ENCODE results near the gene SPRYD3. TPM values are rescaled to one million over a fixed set of nuclear protein-coding genes. Genes with fewer than 3 reads are reported as not detected.

SPRYD3 gene
- total RNA-seq, 2 experiments from 2014 or later: 20.1 to 20.2 TPM

DNA sequence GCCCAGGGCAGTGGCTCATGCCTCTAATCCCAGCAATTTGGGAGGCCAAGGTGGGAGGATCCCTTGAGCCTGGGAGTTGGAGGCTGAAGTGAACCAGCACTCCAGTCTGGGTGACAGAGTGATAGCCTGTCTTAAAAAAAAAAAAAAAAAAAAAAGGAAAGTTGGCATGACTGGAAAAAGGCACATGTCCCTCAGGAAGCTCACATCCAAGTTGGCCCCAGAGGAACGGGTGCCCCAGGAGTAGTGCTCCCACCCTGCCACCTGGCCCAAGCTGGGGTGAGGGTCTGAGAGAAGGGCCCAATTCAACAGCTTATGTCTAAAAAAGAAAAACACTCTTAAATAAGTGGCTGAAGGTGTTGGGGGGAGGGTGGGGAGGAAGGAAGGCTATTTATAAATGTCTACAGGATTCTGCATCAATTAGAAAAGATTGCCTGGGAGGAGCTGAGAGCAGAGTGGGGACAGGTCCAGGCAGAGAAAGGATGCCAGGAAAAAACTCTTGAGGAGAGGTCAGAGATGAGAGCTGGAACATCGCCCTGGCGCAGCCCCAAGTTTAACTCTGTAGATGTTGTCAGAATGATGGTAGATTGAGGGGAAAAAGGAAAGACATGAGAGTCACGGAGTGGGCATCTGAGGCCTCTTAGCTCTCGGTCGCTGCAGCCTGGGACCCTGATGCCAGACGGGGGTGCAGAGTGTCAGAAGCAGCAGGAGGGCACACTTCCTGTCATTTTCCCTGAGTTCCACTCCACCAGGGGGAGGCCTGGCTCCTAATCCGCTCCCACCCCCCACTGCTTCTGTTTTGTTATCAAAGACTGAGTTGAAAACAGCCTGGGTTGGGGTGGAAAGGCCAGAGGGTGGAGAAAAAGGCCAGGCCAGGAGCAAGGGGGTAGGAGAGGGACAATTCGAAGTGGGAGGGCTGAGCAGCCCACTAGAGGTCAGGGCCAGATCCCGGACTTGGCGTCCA, 7.3 kb downstream of the SPRYD3 start:
- no peaks in the 10 kb centered on the region for H3K27me3 Mint-ChIP-seq (ENCODE audit: low read depth)

DNA sequence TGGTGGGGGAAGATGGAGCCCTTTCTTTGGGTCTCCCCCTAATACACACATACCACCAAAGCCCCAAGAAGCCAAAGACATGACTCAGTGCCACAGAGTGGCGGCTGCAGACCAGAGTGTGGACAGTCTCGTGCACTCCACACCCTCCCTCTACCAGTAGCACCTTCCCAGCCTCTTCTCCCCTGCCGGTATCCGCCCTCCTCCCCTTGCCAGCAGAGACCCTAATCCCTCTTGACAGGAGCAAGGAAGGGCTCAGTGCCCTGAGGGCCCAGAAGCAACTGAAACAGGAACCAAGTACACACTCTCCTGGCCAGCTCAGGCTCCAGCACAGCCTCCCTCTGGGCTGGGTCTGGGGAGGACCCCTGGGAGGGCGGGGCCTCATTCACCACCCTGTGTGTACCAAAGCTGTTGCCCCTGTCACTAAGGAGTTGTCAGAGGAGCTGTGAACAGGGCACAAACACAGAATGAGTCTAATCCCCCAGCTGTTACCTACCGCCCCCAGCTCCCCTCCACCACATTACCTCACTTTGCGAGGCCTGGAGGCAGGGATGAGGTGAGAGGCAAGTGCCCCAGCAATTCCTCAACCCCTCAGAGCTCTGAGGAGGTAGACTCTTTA, 8.2 kb downstream of the SPRYD3 start:
- Mint-ChIP-seq H3K4me3 (no peak overlapping the region), H3K9me3 (no peaks in the 10 kb centered on the region), H3K27me3 (ENCODE audit: low read depth) (no peaks in the 10 kb centered on the region), H3K27ac (no peak overlapping the region), H3K4me1 (ENCODE audit: low read depth) (peaks cover 20% of the 10 kb centered on the region), H3K36me3 (ENCODE audit: low read depth) (peaks cover 20% of the 10 kb centered on the region)
- CTCF ChIA-PET: interaction anchor here (1.1 to 19.4 kb wide), 2 partner anchors 15 to 30 kb away, joined by 3 to 360 read pairs; partner anchors contain the start of genes IGFBP6 and SOAT2
- intact Hi-C loops (cut with micrococcal nuclease): no loop called here
- DNase-seq: no peak

More for the DNA sequence above, 7.3 kb downstream of the SPRYD3 start:
- CTCF ChIA-PET: interaction anchor here (19.4 kb wide), 1 partner anchor 30 kb away, joined by 360 read pairs; the partner anchor contains the start of genes IGFBP6 and SOAT2
- Mint-ChIP-seq H3K4me1 (ENCODE audit: low read depth) (peaks cover 16% of the 10 kb centered on the region), H3K36me3 (ENCODE audit: low read depth) (peaks cover 19% of the 10 kb centered on the region), H3K9me3 (no peaks in the 10 kb centered on the region), H3K4me3 (no peak overlapping the region), H3K27ac (peak overlapping the region; percentile 62)
- intact Hi-C loops (cut with micrococcal nuclease): no loop called here
- DNase-seq: no peak

DNA sequence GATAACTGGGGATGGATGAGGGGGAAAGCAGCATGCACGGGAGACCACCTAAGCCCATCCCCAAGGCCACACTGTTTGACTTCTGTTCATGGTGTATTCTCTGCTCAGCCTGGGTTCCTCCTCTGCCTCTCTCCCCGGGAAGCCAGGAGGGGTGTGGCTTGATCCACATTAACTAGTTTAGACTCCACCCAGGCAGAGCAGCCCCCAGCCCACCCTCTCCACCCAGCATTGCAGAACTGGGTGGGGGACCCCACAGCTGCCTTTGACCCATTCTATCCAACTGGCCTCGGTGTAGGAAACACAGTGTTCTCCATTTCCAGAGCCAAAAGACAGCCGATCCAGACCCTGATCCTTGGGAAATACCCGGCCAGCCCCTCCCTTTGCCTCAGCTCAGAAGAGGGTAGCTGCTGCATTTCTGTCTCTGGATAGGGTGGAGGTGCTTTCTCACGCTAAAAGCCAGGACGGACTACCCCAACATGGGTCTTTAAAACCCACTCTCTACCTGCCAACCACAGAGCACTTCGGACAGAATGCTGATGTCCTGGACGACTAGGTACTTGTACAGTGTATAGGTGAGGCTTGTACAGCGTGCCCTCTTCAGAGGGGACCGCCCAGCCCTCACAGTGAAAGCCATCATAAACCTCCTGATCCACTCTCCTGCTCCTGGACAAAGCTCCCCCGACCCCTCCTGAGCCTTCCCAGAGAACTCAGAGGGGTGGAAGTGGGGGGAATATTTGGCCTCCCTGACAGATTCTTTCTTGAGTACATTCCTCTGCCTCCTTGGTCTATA, 9.4 kb downstream of the SPRYD3 start:
- DNase-seq: no peak
- peaks cover 22% of the 10 kb centered on the region for H3K36me3 Mint-ChIP-seq (ENCODE audit: low read depth)
- H3K27me3 Mint-ChIP-seq (ENCODE audit: low read depth): no peaks in the 10 kb centered on the region
- peak overlapping the region; percentile 30 for H3K27ac Mint-ChIP-seq
- intact Hi-C loops (cut with micrococcal nuclease): loop anchor here (5.0 kb wide), 1 partner anchor 127 kb away; no protein-coding TSS in a partner anchor
- no peak overlapping the region for H3K4me3 Mint-ChIP-seq
- CTCF ChIA-PET: interaction anchor here (1.1 to 19.4 kb wide), 2 partner anchors 14 to 32 kb away, joined by 3 to 360 read pairs; partner anchors contain the start of genes IGFBP6 and SOAT2
- no peaks in the 10 kb centered on the region for H3K9me3 Mint-ChIP-seq
- peaks cover 17% of the 10 kb centered on the region for H3K4me1 Mint-ChIP-seq (ENCODE audit: low read depth)

DNA sequence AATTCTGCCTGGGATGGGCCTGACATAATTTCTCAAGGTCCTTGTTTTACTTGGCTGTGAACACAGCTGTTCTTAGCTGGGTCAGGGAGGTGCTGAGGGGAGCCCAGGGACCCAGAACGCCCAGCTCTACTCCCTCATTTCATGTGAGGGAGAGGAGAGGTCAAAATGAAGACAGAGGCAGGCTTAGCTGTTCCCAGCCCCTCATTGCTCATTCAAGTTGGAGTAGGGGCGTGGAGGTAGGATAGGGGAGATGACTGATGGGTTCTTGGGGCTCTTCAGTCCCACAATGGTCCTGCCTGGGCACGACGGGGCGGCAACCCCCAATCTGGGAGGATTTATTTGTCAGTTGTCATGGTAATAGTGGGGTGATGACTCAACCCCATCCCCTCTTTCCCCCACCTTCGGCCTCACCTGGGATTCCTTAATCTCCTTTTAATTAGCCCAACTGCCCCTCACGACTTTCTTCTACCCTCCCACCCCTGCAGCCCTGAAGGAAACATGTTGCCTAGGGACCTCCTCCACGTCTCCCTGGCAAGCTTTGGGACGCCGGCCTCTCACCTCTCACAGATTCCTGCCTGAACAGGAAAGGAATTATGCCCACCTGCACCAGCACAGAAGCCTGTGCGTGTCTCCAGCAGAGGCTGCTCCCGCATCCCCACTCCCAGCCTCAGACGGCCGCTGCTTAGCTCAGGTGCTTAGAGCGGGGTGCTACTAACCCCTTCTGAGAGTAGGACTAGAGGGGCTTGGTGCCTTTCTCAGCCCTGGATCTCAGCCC, 10.2 kb downstream of the SPRYD3 start:
- Mint-ChIP-seq H3K4me1 (ENCODE audit: low read depth) (peaks cover 14% of the 10 kb centered on the region), H3K4me3 (no peak overlapping the region), H3K27me3 (ENCODE audit: low read depth) (no peaks in the 10 kb centered on the region), H3K27ac (no peak overlapping the region), H3K36me3 (ENCODE audit: low read depth) (peaks cover 15% of the 10 kb centered on the region), H3K9me3 (no peaks in the 10 kb centered on the region)
- CTCF ChIA-PET: interaction anchor here (0.6 to 19.4 kb wide), 3 partner anchors 32 to 144 kb away, joined by 3 to 360 read pairs (median 6); partner anchors contain the start of genes IGFBP6 and SOAT2
- intact Hi-C loops (cut with micrococcal nuclease): loop anchor here (5.0 kb wide), 1 partner anchor 128 kb away; no protein-coding TSS in a partner anchor
- no peak for DNase-seq

DNA sequence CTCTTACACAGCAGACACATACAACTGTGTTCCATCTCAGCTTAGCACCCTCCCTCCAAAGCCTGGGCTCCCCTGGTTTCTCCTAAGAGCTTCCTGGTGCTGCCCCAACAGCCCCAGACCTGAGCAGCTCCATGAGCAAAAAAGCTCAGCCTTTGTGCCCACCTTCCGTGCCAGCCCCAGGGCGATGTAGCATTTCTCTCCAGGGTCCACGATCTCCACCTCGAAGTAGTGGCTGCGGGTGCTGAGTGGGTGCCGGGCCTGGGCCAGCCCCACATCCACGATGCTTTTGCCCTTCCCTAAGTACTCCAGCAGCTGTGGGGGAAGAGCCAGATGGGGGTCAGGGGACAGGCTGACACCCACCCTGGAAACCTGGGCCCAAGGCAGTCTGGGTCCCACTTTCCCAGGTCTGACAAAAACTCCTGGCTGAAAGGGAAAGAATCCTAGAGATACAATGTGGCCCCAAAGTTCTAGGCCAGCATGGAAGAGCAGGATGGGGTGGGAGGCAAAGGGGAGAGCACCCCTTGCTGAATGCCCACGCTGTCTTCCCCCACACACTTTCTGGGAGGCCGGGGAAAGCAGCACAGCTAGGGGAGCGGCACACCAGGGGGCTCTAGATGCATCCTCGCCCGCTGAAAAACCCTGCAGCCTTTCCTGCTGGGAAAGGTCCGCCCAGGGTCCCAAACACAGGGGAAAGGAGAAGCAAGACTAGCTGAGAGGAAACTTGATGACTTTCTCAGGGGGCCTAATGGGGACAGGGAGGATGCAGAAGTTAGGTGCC, 11.0 kb downstream of the SPRYD3 start:
- no peak overlapping the region for H3K27ac Mint-ChIP-seq
- H3K4me3 Mint-ChIP-seq: no peak overlapping the region
- intact Hi-C loops (cut with micrococcal nuclease): loop anchor here (5.0 kb wide), 1 partner anchor 129 kb away; no protein-coding TSS in a partner anchor
- H3K27me3 Mint-ChIP-seq (ENCODE audit: low read depth): no peaks in the 10 kb centered on the region
- no peaks in the 10 kb centered on the region for H3K9me3 Mint-ChIP-seq
- H3K36me3 Mint-ChIP-seq (ENCODE audit: low read depth): peaks cover 12% of the 10 kb centered on the region
- CTCF ChIA-PET: interaction anchor here (0.6 to 19.4 kb wide), 6 partner anchors 10 to 145 kb away, joined by 4 to 360 read pairs (median 21); partner anchors contain the start of genes IGFBP6, SOAT2 and SPRYD3
- peaks cover 12% of the 10 kb centered on the region for H3K4me1 Mint-ChIP-seq (ENCODE audit: low read depth)
- DNase-seq: no peak

DNA sequence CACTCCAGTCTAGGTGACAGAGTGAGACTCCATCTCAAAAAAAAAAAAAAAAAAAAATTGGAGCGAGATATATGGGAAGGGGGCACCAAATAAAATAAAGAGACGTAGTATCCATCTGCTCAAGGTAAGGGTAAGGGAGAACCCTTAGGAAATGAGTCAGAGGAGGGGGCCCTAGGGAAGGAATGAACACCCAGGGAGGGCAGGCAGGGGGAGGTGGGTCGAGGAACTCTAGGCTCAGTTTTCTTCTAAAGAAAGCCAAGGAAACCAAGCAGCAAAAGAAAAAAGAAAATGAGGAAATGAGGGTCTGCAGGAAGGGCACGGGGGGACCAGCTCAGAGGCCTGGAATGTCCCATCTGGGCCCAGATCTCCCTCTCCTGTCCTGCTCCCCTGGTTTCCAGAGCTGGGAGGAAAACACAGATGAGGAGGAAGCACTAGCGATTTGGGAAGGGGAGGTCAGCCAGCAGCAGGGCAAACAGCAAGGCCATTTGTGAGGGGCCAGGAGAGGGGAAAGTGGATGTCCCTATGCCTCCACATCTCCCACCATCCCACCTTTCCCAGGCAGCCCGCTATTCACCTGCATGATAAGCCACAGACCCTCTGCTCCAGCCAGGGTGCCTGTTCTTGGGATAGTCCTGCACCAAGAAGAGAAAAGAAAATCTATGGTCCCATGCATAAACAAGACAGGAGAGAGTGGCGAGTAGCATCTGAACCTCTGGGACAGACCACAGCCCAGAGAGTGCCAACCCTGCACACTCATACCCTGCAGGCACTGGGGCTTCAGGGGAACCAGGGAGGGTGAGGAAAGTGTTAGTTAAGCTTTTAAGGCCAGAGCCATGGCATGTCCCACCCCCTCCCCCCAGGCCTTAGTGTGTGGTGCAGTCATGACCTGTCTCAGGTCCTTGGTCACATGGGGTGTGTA, 11.9 kb downstream of the SPRYD3 start:
- Mint-ChIP-seq H3K27me3 (ENCODE audit: low read depth) (no peaks in the 10 kb centered on the region), H3K9me3 (no peaks in the 10 kb centered on the region)

DNA sequence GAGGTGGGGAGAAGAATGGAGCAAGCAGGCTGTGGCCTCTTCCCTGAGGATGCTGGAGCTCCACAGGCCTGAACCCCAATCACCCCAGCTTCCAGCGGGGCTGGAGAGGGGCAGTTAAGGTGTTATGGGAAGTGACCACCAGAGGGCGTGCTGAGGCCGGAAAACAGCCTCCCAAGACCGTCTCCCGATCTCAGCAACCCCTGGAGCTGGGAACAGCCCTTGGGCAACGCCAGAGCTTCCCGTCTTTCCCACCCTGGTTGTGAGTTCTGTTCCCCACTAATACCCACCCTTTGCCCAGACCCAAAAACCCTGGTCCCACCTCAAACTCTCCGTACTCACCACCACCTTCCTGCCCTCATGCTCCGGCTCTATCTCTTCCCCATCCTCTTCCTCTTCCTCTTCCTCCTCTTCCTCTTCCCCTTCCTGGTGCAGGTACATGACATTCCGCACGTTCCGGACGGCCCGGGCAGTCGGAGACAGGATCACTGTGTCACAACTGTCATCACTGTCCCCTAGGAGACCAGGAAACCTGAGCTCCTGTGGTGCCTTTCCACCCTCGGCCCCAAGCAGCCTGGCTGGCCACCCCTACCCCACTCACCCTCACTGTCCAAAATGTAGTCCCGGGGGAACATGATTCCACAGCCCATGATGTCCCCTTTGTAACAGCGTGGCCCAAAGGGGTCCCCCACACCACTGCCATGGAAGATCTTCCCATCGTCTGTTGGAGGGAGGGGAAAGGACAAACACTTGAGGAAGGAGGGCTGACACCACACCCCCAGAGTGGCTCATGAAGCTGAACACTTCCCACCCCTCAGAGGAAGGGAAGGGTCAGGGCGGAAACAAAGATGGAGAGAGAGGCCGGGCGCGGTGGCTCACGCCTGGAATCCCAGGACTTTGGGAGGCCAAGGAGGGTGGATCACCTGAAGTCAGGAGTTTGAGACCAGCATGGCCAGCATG, 12.9 kb downstream of the SPRYD3 start:
- H3K27ac Mint-ChIP-seq: no peak overlapping the region
- no peaks in the 10 kb centered on the region for H3K27me3 Mint-ChIP-seq (ENCODE audit: low read depth)
- peaks cover 6% of the 10 kb centered on the region for H3K36me3 Mint-ChIP-seq (ENCODE audit: low read depth)
- H3K4me3 Mint-ChIP-seq: no peak overlapping the region
- CTCF ChIA-PET: interaction anchor here (0.6 to 19.4 kb wide), 36 partner anchors 9 to 279 kb away, joined by 3 to 360 read pairs (median 4); partner anchors contain the start of genes ESPL1, IGFBP6, SOAT2 and SPRYD3
- peaks cover 8% of the 10 kb centered on the region for H3K4me1 Mint-ChIP-seq (ENCODE audit: low read depth)
- no peaks in the 10 kb centered on the region for H3K9me3 Mint-ChIP-seq
- peak; percentile 78 for DNase-seq
- intact Hi-C loops (cut with micrococcal nuclease): loop anchor here (1.0 to 5.0 kb wide), 2 partner anchors 33 to 131 kb away; no protein-coding TSS in a partner anchor

More for the DNA sequence above, 11.9 kb downstream of the SPRYD3 start:
- H3K36me3 Mint-ChIP-seq (ENCODE audit: low read depth): peaks cover 7% of the 10 kb centered on the region
- DNase-seq: no peak
- intact Hi-C loops (cut with micrococcal nuclease): loop anchor here (5.0 kb wide), 1 partner anchor 130 kb away; no protein-coding TSS in a partner anchor
- peaks cover 8% of the 10 kb centered on the region for H3K4me1 Mint-ChIP-seq (ENCODE audit: low read depth)
- no peak overlapping the region for H3K4me3 Mint-ChIP-seq
- CTCF ChIA-PET: interaction anchor here (0.7 to 19.4 kb wide), 15 partner anchors 10 to 278 kb away, joined by 3 to 360 read pairs (median 8); partner anchors contain the start of genes IGFBP6, SOAT2 and SPRYD3
- H3K27ac Mint-ChIP-seq: no peak overlapping the region

DNA sequence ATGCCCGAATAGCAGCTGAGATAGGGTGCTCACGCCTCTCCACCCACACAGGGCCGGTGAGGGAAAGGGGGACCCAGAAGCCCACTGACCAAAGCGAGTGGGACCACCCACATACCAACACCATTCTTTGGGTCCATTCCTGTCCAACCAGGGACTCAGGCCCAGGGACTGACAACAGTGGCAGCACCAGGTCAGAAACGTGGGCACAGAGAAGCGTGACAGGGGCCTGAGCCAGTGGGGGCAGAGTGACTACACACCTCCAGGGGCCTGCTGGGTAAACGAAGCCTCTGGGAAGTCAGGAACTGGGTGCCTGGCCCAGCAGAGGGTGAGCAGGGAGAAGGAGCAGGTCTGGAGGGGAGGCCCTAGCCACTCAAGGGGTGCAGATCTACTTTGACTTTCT, 13.7 kb downstream of the SPRYD3 start:
- Mint-ChIP-seq H3K9me3 (no peaks in the 10 kb centered on the region), H3K27me3 (ENCODE audit: low read depth) (no peaks in the 10 kb centered on the region), H3K4me1 (ENCODE audit: low read depth) (peaks cover 8% of the 10 kb centered on the region), H3K36me3 (ENCODE audit: low read depth) (peaks cover 6% of the 10 kb centered on the region), H3K4me3 (no peak overlapping the region), H3K27ac (no peak overlapping the region)
- DNase-seq: no peak
- CTCF ChIA-PET: interaction anchor here (0.6 to 19.4 kb wide), 28 partner anchors 8 to 280 kb away, joined by 3 to 360 read pairs (median 5); partner anchors contain the start of genes ESPL1, IGFBP6, SOAT2 and SPRYD3
- intact Hi-C loops (cut with micrococcal nuclease): loop anchor here (5.0 kb wide), 1 partner anchor 132 kb away; no protein-coding TSS in a partner anchor
